Measurements from ENCODE around the gene MBD3L2B. TPM values are rescaled to one million over a fixed set of nuclear protein-coding genes. Genes with fewer than 3 reads are reported as not detected.

MBD3L2B gene
- polyA plus RNA-seq, 1 of the 3 experiments (the other 2 are of a cell fraction): not detected

DNA sequence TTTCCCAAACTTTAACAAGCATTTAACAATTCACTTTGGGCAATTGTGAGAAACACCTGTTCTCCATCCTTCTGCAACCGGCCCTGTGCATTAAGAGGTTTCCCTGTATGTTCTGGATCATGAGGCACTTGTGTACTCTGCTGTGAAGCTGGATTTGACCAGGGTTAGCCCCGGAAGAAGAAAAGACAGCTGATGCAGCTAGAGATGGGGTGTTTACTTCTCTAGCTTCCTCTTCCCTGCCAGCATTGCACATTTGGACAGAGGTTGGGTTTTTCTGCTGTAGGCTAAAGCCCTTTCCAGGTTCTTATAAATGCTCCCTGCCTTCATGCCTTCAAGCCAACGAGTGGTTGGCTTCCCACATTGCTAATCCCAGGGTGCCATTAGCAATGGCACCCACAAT is 20.9 kb downstream of the MBD3L2B start:
- ChIA-PET POLR2A (no interaction called here), CTCF (no interaction called here)
- Histone ChIP-seq H2AFZ (ENCODE audit: low read depth) (no peak overlapping the region), H3K4me2 (no peak overlapping the region), H3K79me2 (ENCODE audit: insufficient read depth) (no peaks in the 10 kb centered on the region), H3K4me3 (ENCODE audit: low read depth in 2 of 2, low read length in 1 of 2) (no peak overlapping the region), H4K20me1 (ENCODE audit: insufficient read depth) (no peaks in the 10 kb centered on the region), H3K9me3 (no peaks in the 10 kb centered on the region), H3K36me3 (replicated peaks in 1 of 2; ENCODE audit: control insufficient read depth in 1 of 2, insufficient read depth in 2 of 2, low read length in 1 of 2) (no peaks in the 10 kb centered on the region), H3K4me1 (ENCODE audit: control insufficient read depth in 1 of 2, insufficient read depth in 2 of 2, low read depth in 1 of 2, low read length in 1 of 2) (no peaks in the 10 kb centered on the region), H3K27me3 (ENCODE audit: insufficient read depth) (peaks cover 5% of the 10 kb centered on the region; the same call in 1 of the 2 replicates), H3K9me2 (no peaks in the 10 kb centered on the region), H3K9ac (no peak overlapping the region), H3F3A (replicated peaks; ENCODE audit: insufficient read depth) (no peaks in the 10 kb centered on the region), H3K27ac (ENCODE audit: low read depth in 2 of 2, low read length in 1 of 2) (no peak overlapping the region)
- WGBS (ENCODE audit: low lambda C conversion rate): 3% methylated on average over 3 of the region's 3 CpGs
- TF ChIP-seq RAD21 (IDR thresholded peaks at IDR 0.05; ENCODE audit: low read length): no peak
- TF ChIP-seq ZBTB33 (IDR thresholded peaks at IDR 0.05; ENCODE audit: borderline replicate concordance, low read depth): no peak
- DNase-seq: no peak

DNA sequence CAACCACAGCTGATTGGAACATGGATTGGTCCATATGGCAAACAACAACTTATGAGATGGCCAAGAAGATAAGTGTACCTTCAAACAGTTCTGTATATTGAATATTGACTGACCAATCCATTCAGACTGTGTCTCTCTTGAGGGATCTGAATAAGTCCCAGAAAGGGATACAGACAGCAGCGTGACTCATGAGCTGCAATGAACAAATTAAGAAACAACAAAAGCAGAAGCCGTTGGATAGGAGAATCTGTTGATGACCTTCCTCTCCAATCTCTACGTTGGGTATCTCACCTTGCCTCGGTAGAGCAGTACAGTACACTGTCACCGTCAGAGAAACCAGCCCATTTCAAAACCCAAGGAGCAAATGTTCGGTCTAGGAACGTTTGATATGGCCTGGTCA is 21.3 kb downstream of the MBD3L2B start:
- no peak for DNase-seq
- no peak overlapping the region for H3K4me2 ChIP-seq
- ChIA-PET POLR2A (no interaction called here), CTCF (no interaction called here)
- TF ChIP-seq NRF1 (IDR thresholded peaks at IDR 0.05; ENCODE audit: low read depth, low read length): no peak
- TF ChIP-seq, protein P1, sequence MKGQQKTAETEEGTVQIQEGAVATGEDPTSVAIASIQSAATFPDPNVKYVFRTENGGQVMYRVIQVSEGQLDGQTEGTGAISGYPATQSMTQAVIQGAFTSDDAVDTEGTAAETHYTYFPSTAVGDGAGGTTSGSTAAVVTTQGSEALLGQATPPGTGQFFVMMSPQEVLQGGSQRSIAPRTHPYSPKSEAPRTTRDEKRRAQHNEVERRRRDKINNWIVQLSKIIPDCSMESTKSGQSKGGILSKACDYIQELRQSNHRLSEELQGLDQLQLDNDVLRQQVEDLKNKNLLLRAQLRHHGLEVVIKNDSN (IDR thresholded peaks at IDR 0.05; ENCODE audit: borderline replicate concordance, low read depth): no peak
- H3K4me1 ChIP-seq (ENCODE audit: control insufficient read depth in 1 of 2, insufficient read depth in 2 of 2, low read depth in 1 of 2, low read length in 1 of 2): no peaks in the 10 kb centered on the region
- no peaks in the 10 kb centered on the region for H3K36me3 ChIP-seq (replicated peaks in 1 of 2; ENCODE audit: control insufficient read depth in 1 of 2, insufficient read depth in 2 of 2, low read length in 1 of 2)
- WGBS (ENCODE audit: low lambda C conversion rate): 2% methylated on average over 7 of the region's 7 CpGs
- H4K20me1 ChIP-seq (ENCODE audit: insufficient read depth): no peaks in the 10 kb centered on the region
- no peak overlapping the region for H3K4me3 ChIP-seq (ENCODE audit: low read depth in 2 of 2, low read length in 1 of 2)
- H3K9me2 ChIP-seq: no peaks in the 10 kb centered on the region
- no peaks in the 10 kb centered on the region for H3F3A ChIP-seq (replicated peaks; ENCODE audit: insufficient read depth)
- no peak overlapping the region for H3K9ac ChIP-seq
- H3K27ac ChIP-seq (ENCODE audit: low read depth in 2 of 2, low read length in 1 of 2): no peak overlapping the region
- H3K27me3 ChIP-seq (ENCODE audit: insufficient read depth): peaks cover 5% of the 10 kb centered on the region; the same call in 1 of the 2 replicates
- no peak overlapping the region for H2AFZ ChIP-seq (ENCODE audit: low read depth)
- no peaks in the 10 kb centered on the region for H3K79me2 ChIP-seq (ENCODE audit: insufficient read depth)
- no peaks in the 10 kb centered on the region for H3K9me3 ChIP-seq

DNA sequence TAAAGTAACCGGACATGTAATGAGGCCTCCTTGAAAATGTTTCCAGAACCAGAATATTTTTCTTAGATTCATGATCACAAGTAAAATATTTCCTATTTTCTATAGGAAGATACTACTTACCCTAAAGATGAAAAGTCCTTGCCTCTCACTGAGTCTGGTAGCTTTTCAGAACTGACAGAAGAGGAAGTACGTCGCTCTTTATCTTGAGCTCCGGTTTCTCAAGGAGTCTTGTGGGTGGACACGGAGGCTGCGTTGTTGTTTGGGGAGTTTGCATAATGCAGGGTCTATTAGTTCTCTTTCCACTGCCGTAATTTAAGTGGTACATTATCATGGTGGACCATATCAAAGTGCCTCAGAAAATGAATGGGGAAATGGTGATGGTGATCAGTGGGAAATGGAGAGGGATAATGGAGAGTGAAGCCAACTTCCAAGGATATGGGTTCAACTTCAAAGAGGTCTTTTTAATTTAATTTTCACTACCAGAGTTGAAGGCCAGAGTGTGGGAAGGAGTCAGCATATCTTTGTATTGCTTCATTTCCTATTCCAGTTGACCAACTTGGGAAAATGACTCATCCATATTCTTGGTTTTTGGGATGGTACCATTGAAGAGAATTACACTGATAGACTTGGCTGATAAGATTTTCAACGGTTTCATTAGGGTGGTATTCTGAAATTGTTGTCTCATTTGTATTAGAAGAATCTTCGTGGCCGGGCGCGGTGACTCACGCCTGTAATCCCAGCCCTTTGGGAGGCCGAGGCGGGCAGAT is 23.4 kb downstream of the MBD3L2B start:
- no peak overlapping the region for H3K4me3 ChIP-seq (ENCODE audit: low read depth in 2 of 2, low read length in 1 of 2)
- H3F3A ChIP-seq (replicated peaks; ENCODE audit: insufficient read depth): no peaks in the 10 kb centered on the region
- H2AFZ ChIP-seq (ENCODE audit: low read depth): 0 out of 2 replicates have a peak overlapping the region, but pooled peaks have one; percentile 16
- H3K9me3 ChIP-seq: no peaks in the 10 kb centered on the region
- H3K9me2 ChIP-seq: no peaks in the 10 kb centered on the region
- H3K27ac ChIP-seq (ENCODE audit: low read depth in 2 of 2, low read length in 1 of 2): no peak overlapping the region
- no peak for DNase-seq
- no peak overlapping the region for H3K4me2 ChIP-seq
- H3K27me3 ChIP-seq (ENCODE audit: insufficient read depth): peaks cover 5% of the 10 kb centered on the region; the same call in 1 of the 2 replicates
- H3K79me2 ChIP-seq (ENCODE audit: insufficient read depth): no peaks in the 10 kb centered on the region
- no peaks in the 10 kb centered on the region for H3K4me1 ChIP-seq (ENCODE audit: control insufficient read depth in 1 of 2, insufficient read depth in 2 of 2, low read depth in 1 of 2, low read length in 1 of 2)
- ChIA-PET POLR2A (no interaction called here), CTCF (no interaction called here)
- H4K20me1 ChIP-seq (ENCODE audit: insufficient read depth): no peaks in the 10 kb centered on the region
- WGBS (ENCODE audit: low lambda C conversion rate): 19% methylated on average over 11 of the region's 15 CpGs
- H3K36me3 ChIP-seq (replicated peaks in 1 of 2; ENCODE audit: control insufficient read depth in 1 of 2, insufficient read depth in 2 of 2, low read length in 1 of 2): no peaks in the 10 kb centered on the region
- no peak overlapping the region for H3K9ac ChIP-seq
- TF ChIP-seq YY1 (IDR thresholded peaks at IDR 0.05; ENCODE audit: low read depth) (no peak), SIN3A (IDR thresholded peaks at IDR 0.05; ENCODE audit: borderline replicate concordance, low read depth, low read length) (no peak), NFIC (IDR thresholded peaks at IDR 0.05; ENCODE audit: borderline replicate concordance) (no peak), MXI1 (IDR thresholded peaks at IDR 0.05; ENCODE audit: low read depth, low read length) (no peak), MAX (IDR thresholded peaks at IDR 0.05; ENCODE audit: low read depth) (no peak), FOXM1 (IDR thresholded peaks at IDR 0.05; ENCODE audit: low read depth) (no peak), RCOR1 (IDR thresholded peaks at IDR 0.05; ENCODE audit: low read length) (no peak), GATA2 (CRISPR knock-in tag; IDR thresholded peaks at IDR 0.05) (no peak)
- TF ChIP-seq, protein P2, sequence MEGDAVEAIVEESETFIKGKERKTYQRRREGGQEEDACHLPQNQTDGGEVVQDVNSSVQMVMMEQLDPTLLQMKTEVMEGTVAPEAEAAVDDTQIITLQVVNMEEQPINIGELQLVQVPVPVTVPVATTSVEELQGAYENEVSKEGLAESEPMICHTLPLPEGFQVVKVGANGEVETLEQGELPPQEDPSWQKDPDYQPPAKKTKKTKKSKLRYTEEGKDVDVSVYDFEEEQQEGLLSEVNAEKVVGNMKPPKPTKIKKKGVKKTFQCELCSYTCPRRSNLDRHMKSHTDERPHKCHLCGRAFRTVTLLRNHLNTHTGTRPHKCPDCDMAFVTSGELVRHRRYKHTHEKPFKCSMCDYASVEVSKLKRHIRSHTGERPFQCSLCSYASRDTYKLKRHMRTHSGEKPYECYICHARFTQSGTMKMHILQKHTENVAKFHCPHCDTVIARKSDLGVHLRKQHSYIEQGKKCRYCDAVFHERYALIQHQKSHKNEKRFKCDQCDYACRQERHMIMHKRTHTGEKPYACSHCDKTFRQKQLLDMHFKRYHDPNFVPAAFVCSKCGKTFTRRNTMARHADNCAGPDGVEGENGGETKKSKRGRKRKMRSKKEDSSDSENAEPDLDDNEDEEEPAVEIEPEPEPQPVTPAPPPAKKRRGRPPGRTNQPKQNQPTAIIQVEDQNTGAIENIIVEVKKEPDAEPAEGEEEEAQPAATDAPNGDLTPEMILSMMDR (IDR thresholded peaks at IDR 0.05): no peak
- TF ChIP-seq, protein P3, sequence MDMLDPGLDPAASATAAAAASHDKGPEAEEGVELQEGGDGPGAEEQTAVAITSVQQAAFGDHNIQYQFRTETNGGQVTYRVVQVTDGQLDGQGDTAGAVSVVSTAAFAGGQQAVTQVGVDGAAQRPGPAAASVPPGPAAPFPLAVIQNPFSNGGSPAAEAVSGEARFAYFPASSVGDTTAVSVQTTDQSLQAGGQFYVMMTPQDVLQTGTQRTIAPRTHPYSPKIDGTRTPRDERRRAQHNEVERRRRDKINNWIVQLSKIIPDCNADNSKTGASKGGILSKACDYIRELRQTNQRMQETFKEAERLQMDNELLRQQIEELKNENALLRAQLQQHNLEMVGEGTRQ (IDR thresholded peaks at IDR 0.05; ENCODE audit: borderline replicate concordance, low read depth, low read length): no peak

All from SK-N-SH (cell line).